ENCODE data around the gene TBC1D2B.

The TBC1D2B gene

GRCh38 chr15:78023865-78024518 is 53.5 kb downstream of the TBC1D2B start:
- H3K9me3 Mint-ChIP-seq = no peaks in the 10 kb centered on the region
- DNase-seq = no peak
- ATAC-seq = no peak
- H3K36me3 Mint-ChIP-seq (ENCODE audit: low read depth) = peaks cover 29% of the 10 kb centered on the region
- peaks cover 7% of the 10 kb centered on the region for H3K4me1 Mint-ChIP-seq
- no peak overlapping the region for H3K27ac Mint-ChIP-seq
- H3K27me3 Mint-ChIP-seq = no peaks in the 10 kb centered on the region
- H3K4me3 Mint-ChIP-seq = no peak overlapping the region

- ATAC-seq (no peak), DNase-seq (no peak)
- no peak overlapping the region for H3K27ac Mint-ChIP-seq
- no peaks in the 10 kb centered on the region for H3K27me3 Mint-ChIP-seq
- H3K4me3 Mint-ChIP-seq = no peak overlapping the region
- H3K9me3 Mint-ChIP-seq = no peaks in the 10 kb centered on the region
- H3K4me1 Mint-ChIP-seq = peaks cover 14% of the 10 kb centered on the region
- H3K36me3 Mint-ChIP-seq (ENCODE audit: low read depth) = peaks cover 26% of the 10 kb centered on the region
These were observed 54.3 kb downstream of the TBC1D2B start for GRCh38 chr15:78023081-78023665.

GRCh38 chr15:78021761-78022160 is 55.8 kb downstream of the TBC1D2B start:
- DNase-seq = no peak
- no peak overlapping the region for H3K4me3 Mint-ChIP-seq

GRCh38 chr15:78020007-78020406 is 57.5 kb downstream of the TBC1D2B start:
- no peaks in the 10 kb centered on the region for H3K27me3 Mint-ChIP-seq
- no peak for ATAC-seq
- DNase-seq = no peak
- H3K36me3 Mint-ChIP-seq (ENCODE audit: low read depth) = peaks cover 22% of the 10 kb centered on the region
- no peak overlapping the region for H3K27ac Mint-ChIP-seq
- H3K9me3 Mint-ChIP-seq = no peaks in the 10 kb centered on the region
- peaks cover 18% of the 10 kb centered on the region for H3K4me1 Mint-ChIP-seq
- no peak overlapping the region for H3K4me3 Mint-ChIP-seq

More at GRCh38 chr15:78021761-78022160, 55.8 kb downstream of the TBC1D2B start:
- Mint-ChIP-seq H3K27ac (no peak overlapping the region), H3K36me3 (ENCODE audit: low read depth) (peaks cover 30% of the 10 kb centered on the region), H3K9me3 (no peaks in the 10 kb centered on the region), H3K27me3 (no peaks in the 10 kb centered on the region), H3K4me1 (peaks cover 18% of the 10 kb centered on the region)
- ATAC-seq = no peak

GRCh38 chr15:78018946-78019644 is 58.4 kb downstream of the TBC1D2B start:
- H3K27me3 Mint-ChIP-seq = no peaks in the 10 kb centered on the region
- H3K4me1 Mint-ChIP-seq = peaks cover 18% of the 10 kb centered on the region
- peak overlapping the region; percentile 12 for H3K4me3 Mint-ChIP-seq
- H3K36me3 Mint-ChIP-seq (ENCODE audit: low read depth) = peaks cover 22% of the 10 kb centered on the region
- H3K27ac Mint-ChIP-seq = peak overlapping the region; percentile 77
- ATAC-seq (no peak), DNase-seq (no peak)
- no peaks in the 10 kb centered on the region for H3K9me3 Mint-ChIP-seq

GRCh38 chr15:78018445-78018844 is 59.1 kb downstream of the TBC1D2B start:
- peaks cover 18% of the 10 kb centered on the region for H3K4me1 Mint-ChIP-seq
- no peak overlapping the region for H3K27ac Mint-ChIP-seq
- H3K4me3 Mint-ChIP-seq = no peak overlapping the region
- ATAC-seq = no peak
- H3K36me3 Mint-ChIP-seq (ENCODE audit: low read depth) = peaks cover 19% of the 10 kb centered on the region
- DNase-seq = no peak
- no peaks in the 10 kb centered on the region for H3K27me3 Mint-ChIP-seq
- no peaks in the 10 kb centered on the region for H3K9me3 Mint-ChIP-seq

- no peaks in the 10 kb centered on the region for H3K27me3 Mint-ChIP-seq
- H3K4me3 Mint-ChIP-seq = no peak overlapping the region
- ATAC-seq (no peak), DNase-seq (no peak)
- H3K27ac Mint-ChIP-seq = no peak overlapping the region
- H3K4me1 Mint-ChIP-seq = peaks cover 18% of the 10 kb centered on the region
- H3K9me3 Mint-ChIP-seq = no peaks in the 10 kb centered on the region
- peaks cover 29% of the 10 kb centered on the region for H3K36me3 Mint-ChIP-seq (ENCODE audit: low read depth)
These were observed 60.7 kb downstream of the TBC1D2B start for GRCh38 chr15:78016860-78017259.

GRCh38 chr15:78012643-78013077 is 64.9 kb downstream of the TBC1D2B start:
- no peak for DNase-seq
- no peak for ATAC-seq
- H3K4me3 Mint-ChIP-seq = no peak overlapping the region
- H3K27ac Mint-ChIP-seq = no peak overlapping the region
- H3K4me1 Mint-ChIP-seq = peaks cover under 1% of the 10 kb centered on the region
- H3K9me3 Mint-ChIP-seq = no peaks in the 10 kb centered on the region
- peaks cover 22% of the 10 kb centered on the region for H3K36me3 Mint-ChIP-seq (ENCODE audit: low read depth)
- H3K27me3 Mint-ChIP-seq = no peaks in the 10 kb centered on the region

GRCh38 chr15:78010067-78010466 is 67.4 kb downstream of the TBC1D2B start:
- Mint-ChIP-seq H3K27me3 (no peaks in the 10 kb centered on the region), H3K4me3 (no peak overlapping the region), H3K4me1 (no peaks in the 10 kb centered on the region), H3K9me3 (no peaks in the 10 kb centered on the region), H3K27ac (no peak overlapping the region), H3K36me3 (ENCODE audit: low read depth) (peaks cover 27% of the 10 kb centered on the region)
- no peak for ATAC-seq
- DNase-seq = no peak

GRCh38 chr15:78007964-78008886 is 69.3 kb downstream of the TBC1D2B start:
- Mint-ChIP-seq H3K27ac (no peak overlapping the region), H3K27me3 (no peaks in the 10 kb centered on the region), H3K4me3 (no peak overlapping the region), H3K36me3 (ENCODE audit: low read depth) (peaks cover 22% of the 10 kb centered on the region), H3K4me1 (peaks cover 6% of the 10 kb centered on the region), H3K9me3 (no peaks in the 10 kb centered on the region)
- no peak for ATAC-seq
- DNase-seq = no peak

GRCh38 chr15:78007211-78007931 is 70.1 kb downstream of the TBC1D2B start:
- Mint-ChIP-seq H3K36me3 (ENCODE audit: low read depth) (peaks cover 20% of the 10 kb centered on the region), H3K4me3 (no peak overlapping the region), H3K27ac (peak overlapping the region; percentile 29), H3K4me1 (peaks cover 8% of the 10 kb centered on the region), H3K27me3 (no peaks in the 10 kb centered on the region), H3K9me3 (no peaks in the 10 kb centered on the region)
- ATAC-seq (no peak), DNase-seq (no peak)

- peaks cover 9% of the 10 kb centered on the region for H3K4me1 Mint-ChIP-seq
- H3K27me3 Mint-ChIP-seq = no peaks in the 10 kb centered on the region
- H3K4me3 Mint-ChIP-seq = no peak overlapping the region
- no peak for ATAC-seq
- peak overlapping the region; percentile 29 for H3K27ac Mint-ChIP-seq
- H3K36me3 Mint-ChIP-seq (ENCODE audit: low read depth) = peaks cover 18% of the 10 kb centered on the region
- no peak for DNase-seq
- no peaks in the 10 kb centered on the region for H3K9me3 Mint-ChIP-seq
These were observed 70.8 kb downstream of the TBC1D2B start for GRCh38 chr15:78006567-78007205.

- ATAC-seq (no peak), DNase-seq (no peak)
- Mint-ChIP-seq H3K27ac (peak overlapping the region; percentile 42), H3K4me1 (peaks cover 9% of the 10 kb centered on the region), H3K27me3 (no peaks in the 10 kb centered on the region), H3K4me3 (no peak overlapping the region), H3K36me3 (ENCODE audit: low read depth) (peaks cover 20% of the 10 kb centered on the region), H3K9me3 (no peaks in the 10 kb centered on the region)
These were observed 72.4 kb downstream of the TBC1D2B start for GRCh38 chr15:78004919-78005634.
